Activated effector memory CD4-positive, alpha-beta T cell treated with Interleukin-2 at 50 U/mL for 16 hours (primary cell): ENCODE results near the gene IL17B.

Experiments used
- DNase-seq: peaks from one replicate; pipeline ENCODE4 v3.0.0-alpha.2; 2020

IL17B gene

GRCh38 chr5:149376104-149376503 lies 3.0 kb downstream of the IL17B start:
- no peak for DNase-seq

- DNase-seq, result no peak
These were observed 3.7 kb downstream of the IL17B start for GRCh38 chr5:149375434-149375833.

GRCh38 chr5:149374801-149375200 lies 4.3 kb downstream of the IL17B start:
- DNase-seq, result no peak

- no peak for DNase-seq
These were observed 4.8 kb downstream of the IL17B start for GRCh38 chr5:149374303-149374702.

- DNase-seq, result no peak
These were observed 6.2 kb downstream of the IL17B start for GRCh38 chr5:149372932-149373331.

- no peak for DNase-seq
These were observed 6.9 kb downstream of the IL17B start for GRCh38 chr5:149372076-149372795.

- DNase-seq, result peak; percentile 53
These were observed 7.7 kb downstream of the IL17B start for GRCh38 chr5:149371296-149371962.

GRCh38 chr5:149370878-149371277 lies 8.2 kb downstream of the IL17B start:
- no peak for DNase-seq

- no peak for DNase-seq
These were observed 11.0 kb downstream of the IL17B start for GRCh38 chr5:149367972-149368645.

- DNase-seq, result peak; percentile 32
These were observed 11.7 kb downstream of the IL17B start for GRCh38 chr5:149367249-149367971.

GRCh38 chr5:149366169-149366729 lies 12.8 kb downstream of the IL17B start:
- DNase-seq, result no peak

GRCh38 chr5:149365418-149365817 lies 13.7 kb downstream of the IL17B start:
- no peak for DNase-seq

GRCh38 chr5:149364719-149365118 lies 14.4 kb downstream of the IL17B start:
- DNase-seq, result no peak

GRCh38 chr5:149363936-149364335 lies 15.2 kb downstream of the IL17B start:
- no peak for DNase-seq

- DNase-seq, result no peak
These were observed 15.7 kb downstream of the IL17B start for GRCh38 chr5:149363358-149363757.

- DNase-seq, result no peak
These were observed 16.6 kb downstream of the IL17B start for GRCh38 chr5:149362541-149362940.

- DNase-seq, result no peak
These were observed 18.8 kb downstream of the IL17B start for GRCh38 chr5:149360272-149360671.

- no peak for DNase-seq
These were observed 20.1 kb downstream of the IL17B start for GRCh38 chr5:149358868-149359495.

GRCh38 chr5:149358294-149358651 lies 20.8 kb downstream of the IL17B start:
- peak; percentile 19 for DNase-seq

GRCh38 chr5:149357370-149358293 lies 21.5 kb downstream of the IL17B start, which contains the start of gene PCYOX1L:
TSS of gene PCYOX1L (plus strand) at chr5:149358046. CDS start at chr5:149358069, 23 bp downstream.
- DNase-seq, result peak; percentile 96

GRCh38 chr5:149356391-149356790 lies 22.7 kb downstream of the IL17B start:
- DNase-seq, result no peak
